ENCODE data around the gene KCNQ5.

The KCNQ5 gene

GRCh38 chr6:72742001-72742673 is 120.3 kb downstream of the KCNQ5 start:
- no peak for DNase-seq (ENCODE audit: low read depth)

DNA sequence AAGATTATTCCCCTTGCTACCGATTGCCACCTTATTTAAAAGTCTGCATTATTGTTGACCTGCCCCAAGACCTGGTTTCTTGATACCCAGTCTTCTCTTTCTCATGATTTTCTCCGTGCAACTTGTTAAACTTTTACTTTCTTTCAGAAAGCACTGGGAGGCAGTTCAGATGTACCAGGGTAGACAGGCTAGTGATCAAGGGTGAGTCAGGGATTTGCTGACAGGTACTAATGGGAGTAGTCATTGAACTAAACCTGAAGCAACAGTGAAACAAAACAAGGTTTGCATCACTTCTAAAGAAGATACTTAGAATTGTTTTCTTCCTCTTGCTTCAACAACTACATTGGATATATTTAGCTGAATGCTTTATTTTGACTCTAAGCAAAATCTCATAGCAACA is 124.4 kb downstream of the KCNQ5 start:
- no peak for DNase-seq (ENCODE audit: low read depth)

DNA sequence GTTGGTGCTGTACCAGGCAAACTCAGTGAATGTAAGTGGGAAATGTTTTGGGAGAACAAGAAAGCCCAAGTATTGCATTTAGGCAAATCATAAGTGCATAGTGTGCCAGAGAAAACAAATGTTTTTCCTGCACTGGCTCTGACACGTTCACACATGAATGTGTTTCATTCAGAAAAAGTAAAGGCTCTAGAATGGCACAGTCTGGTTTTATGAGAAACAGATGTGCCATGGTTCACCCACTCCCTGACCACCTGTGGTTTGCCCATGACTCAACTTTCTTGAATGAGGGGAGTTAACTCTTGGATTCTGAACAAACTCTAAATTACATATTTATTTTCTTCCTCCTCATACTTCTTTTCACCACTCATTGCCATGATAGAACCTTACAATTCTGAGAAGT is 126.9 kb downstream of the KCNQ5 start:
- DNase-seq (ENCODE audit: low read depth) = no peak

DNA sequence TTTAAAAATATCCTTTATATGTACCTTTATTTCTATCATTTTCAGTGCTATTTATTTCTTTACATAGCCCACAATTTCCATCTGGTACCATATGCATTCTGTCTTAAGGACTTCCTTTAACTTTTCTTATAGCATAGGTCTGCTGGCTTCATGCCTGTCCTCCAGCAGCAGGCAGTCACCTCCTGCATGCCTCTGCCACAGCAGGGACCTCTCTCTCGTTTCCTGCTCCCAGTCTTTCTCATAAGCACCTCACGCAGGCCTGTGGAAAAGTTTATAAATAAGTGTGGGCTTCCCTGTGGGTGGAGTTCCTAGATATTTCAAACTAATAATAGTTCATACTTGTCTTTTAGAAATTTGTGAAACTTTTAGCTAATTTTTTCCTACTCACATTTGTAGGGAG is 133.9 kb downstream of the KCNQ5 start:
- no peak for DNase-seq (ENCODE audit: low read depth)

DNA sequence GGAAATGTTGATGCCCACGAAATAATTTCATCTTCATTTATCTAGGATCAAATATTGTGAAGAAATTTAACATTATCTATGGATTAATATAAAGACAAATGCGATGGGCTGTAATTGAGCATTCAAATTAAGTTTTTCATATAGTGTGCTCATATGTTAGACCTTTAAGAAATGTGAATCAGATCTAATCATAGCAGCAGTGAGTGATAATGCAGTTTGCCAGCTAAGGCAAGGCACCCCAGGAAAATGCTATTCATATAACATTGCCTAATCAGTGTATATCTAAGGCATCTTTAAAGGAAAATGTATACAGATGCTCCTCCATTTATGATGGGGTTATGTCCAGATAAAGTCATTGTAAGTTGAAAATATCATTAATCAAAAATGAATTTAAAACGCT is 135.2 kb downstream of the KCNQ5 start:
- no peak for DNase-seq (ENCODE audit: low read depth)

- DNase-seq (ENCODE audit: low read depth) = no peak
Measured at GRCh38 chr6:72757926-72758325, 136.1 kb downstream of the KCNQ5 start.

DNA sequence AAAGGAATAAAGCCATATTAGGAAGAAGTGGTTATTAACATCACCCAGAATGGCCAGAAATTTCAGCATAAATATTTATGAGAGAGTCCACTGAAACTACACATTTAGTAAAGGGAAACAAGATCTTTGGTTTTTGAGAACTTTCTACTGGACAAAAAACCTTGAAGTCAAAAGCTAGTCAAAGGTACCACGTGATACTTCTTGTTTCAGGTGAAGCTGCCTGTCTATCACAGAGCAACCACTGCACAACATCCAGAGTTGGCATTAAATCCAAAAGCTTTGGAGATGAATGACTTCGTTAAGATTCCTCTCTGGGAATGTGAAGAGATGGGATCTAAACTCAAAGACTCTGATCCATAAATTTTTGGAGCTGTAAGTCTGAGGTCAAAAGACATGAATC is 137.0 kb downstream of the KCNQ5 start:
- DNase-seq (ENCODE audit: low read depth) = no peak

DNA sequence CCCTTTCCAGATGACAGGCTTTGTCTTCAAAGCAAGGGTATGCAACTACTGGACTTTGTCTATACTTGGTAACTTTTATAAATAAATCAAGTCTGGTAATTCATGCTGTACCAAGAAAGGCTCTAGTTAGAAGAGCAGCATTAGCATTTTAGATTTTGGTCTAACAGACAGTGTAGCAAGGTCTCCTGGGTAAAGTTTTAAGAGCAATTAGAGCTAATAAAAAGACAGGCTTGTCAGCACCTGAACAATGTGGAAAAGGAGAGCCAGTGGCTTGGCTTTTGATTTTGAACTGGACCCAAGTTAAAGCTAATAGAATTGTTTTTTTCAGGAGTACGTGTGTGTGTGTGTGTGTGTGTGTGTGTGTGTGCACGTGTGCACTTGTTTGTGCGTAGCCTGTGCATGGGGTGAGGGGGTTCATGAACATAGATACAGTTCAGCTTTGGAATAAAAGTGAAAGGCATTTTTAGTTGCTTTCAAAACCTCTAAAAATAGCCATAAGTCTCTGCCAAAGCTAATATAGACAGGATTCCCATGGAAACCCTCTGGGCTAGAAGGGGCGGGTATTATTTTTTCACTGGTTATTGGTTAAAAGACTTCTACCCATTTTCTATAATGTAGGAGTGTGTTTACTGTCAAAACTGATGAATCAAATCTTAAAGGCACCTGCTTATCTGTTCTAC is 138.4 kb downstream of the KCNQ5 start:
- DNase-seq (ENCODE audit: low read depth) = no peak

DNA sequence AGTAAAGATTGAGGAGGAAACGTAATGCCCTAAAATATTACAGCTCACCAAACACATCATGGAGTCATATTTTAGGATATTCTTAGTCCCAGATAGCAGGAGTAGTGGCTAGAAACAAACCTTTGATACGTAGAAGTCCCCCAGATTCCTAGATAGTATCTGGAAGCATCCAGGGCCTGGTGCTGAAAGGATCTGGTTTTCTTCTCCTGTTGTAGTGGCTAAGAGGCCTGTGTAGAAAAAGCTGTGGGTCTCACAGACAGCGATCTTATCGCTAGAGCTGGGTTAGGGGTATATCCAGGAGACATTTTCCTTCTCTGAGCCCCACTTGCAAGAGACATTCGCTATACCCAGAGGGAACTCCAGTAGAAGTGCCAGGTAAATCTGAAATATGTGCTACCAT is 139.9 kb downstream of the KCNQ5 start:
- no peak for DNase-seq (ENCODE audit: low read depth)

GRCh38 chr6:72769459-72770125 is 147.7 kb downstream of the KCNQ5 start:
- DNase-seq (ENCODE audit: low read depth) = no peak

GRCh38 chr6:72770959-72771358 is 149.1 kb downstream of the KCNQ5 start:
- DNase-seq (ENCODE audit: low read depth) = no peak

DNA sequence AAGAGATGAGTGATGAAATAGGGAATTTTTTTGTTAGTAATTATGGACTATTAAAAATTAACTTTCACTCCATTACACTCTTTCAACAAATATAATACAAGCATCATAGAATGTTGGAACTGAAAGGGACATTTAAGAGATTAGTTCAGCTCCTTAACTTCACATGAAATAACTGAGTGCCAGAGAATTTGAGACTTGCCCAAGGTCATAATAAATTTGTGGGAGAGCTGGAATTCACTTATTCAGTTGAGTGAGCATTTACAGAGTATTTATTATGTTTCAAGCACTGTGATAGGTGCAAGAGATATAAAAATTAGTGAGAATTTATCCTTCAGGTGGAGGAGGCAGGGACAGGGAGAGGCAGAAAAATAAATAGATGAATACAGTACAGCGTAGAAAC is 154.6 kb downstream of the KCNQ5 start:
- DNase-seq (ENCODE audit: low read depth) = no peak

DNA sequence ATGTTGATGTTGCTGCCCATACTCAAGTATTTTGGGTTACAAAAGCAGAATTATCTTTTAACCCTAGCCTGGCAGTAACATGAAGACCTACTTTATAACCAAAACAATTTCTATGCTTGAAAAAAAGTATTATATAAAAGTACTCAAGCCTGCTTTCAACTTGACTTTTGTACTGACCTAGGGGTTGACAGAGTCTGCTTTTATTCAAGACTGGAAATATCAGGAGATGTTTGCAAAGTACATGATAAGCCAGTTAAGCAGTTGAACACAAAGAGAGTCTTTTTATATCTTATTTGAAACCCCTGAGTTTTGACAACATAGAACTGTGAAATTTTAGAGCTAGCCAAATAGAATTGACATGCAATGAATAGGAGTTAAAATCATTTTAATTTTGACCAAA is 159.8 kb downstream of the KCNQ5 start:
- no peak for DNase-seq (ENCODE audit: low read depth)

- no peak for DNase-seq (ENCODE audit: low read depth)
Measured at GRCh38 chr6:72783035-72783434, 161.2 kb downstream of the KCNQ5 start.

DNA sequence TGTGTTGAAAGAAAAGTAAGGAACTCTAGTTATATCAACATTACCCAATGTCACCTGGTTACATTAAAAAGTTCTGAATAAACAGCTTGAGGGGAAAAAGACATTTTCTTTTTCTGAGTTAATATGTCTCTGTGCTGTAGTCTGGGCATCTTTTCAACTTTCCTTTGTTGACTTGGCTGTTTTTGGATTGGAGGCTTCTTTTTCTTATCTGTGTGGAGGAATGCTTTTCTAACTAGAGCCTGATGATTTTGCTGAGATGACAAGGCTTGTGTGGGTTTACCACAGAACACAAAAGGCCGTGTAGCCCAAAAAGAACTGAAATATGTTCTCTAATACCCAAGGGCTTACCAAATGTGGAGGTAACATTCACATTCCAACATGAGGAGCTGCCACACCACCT is 161.8 kb downstream of the KCNQ5 start:
- no peak for DNase-seq (ENCODE audit: low read depth)

DNA sequence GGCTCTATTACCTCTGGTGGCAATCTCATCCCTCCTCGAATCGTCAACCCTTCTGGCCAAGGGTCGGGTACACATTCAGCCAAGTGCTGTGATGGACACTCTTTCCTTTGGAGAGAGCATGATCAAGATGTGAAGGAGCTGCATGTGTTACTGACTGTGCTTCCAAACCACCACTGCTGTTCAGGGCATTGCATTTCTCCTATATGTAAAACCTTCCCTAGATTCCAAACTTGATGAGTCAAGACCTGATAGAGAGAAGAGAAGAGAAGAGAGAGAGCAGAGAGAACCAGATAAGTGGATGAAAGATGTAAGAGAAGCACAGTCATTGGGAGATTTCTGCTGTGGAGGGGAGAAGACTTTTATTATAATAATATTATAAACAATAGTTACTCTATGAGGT is 162.2 kb downstream of the KCNQ5 start:
- DNase-seq (ENCODE audit: low read depth) = no peak

- no peak for DNase-seq (ENCODE audit: low read depth)
Measured at GRCh38 chr6:72784581-72784980, 162.7 kb downstream of the KCNQ5 start.

DNA sequence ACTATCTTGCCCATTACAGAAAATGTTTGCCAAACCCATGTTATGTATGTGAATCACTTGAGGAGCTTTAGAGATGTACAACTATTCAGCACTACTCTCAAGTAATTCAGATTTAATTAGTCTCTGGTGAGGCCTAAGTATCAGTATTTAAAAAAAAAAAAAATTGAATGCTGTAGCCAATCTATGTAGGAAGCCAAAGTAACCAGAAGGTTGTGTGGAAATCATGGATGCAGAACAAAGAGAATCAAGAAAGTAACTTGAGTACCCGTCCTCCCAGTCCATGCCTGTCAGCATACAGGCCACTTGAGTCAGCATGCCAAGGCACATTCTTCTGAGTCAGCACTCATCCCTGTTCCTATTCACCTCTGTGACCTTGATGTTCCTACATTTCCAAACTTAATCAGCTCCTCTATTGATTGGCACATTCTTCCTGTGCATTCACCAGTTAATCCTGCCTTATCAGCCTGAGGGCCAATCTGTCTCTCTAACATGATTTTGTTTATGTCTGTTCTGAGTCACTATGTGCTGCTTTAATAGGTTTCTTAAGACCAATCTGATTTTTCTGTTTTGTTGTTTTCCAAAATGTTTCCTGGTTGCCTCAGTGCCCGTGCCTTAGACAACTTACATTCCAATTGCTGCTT is 165.6 kb downstream of the KCNQ5 start:
- DNase-seq (ENCODE audit: low read depth) = no peak

GRCh38 chr6:72788188-72788587 is 166.3 kb downstream of the KCNQ5 start:
- DNase-seq (ENCODE audit: low read depth) = no peak

DNA sequence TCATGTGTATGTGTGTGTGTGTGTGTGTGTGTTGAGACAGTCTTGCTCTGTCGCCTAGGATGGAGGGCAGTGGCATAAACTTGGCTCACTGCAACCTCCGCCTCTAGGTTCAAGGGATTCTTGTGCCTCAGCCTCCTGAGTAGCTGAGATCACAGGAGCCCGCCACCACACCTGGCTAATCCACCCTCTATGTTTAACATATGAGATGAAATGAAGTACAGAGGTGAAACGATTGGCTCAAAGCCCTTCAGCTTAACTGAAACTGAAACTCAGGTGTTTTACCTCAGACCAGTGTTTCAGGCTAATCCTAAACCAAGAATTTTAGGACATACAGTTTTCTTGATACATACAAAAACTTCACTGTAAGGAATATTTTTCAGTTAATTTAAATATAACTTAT is 167.3 kb downstream of the KCNQ5 start:
- DNase-seq (ENCODE audit: low read depth) = no peak

GRCh38 chr6:72792692-72793091 is 170.8 kb downstream of the KCNQ5 start:
- no peak for DNase-seq (ENCODE audit: low read depth)

DNA sequence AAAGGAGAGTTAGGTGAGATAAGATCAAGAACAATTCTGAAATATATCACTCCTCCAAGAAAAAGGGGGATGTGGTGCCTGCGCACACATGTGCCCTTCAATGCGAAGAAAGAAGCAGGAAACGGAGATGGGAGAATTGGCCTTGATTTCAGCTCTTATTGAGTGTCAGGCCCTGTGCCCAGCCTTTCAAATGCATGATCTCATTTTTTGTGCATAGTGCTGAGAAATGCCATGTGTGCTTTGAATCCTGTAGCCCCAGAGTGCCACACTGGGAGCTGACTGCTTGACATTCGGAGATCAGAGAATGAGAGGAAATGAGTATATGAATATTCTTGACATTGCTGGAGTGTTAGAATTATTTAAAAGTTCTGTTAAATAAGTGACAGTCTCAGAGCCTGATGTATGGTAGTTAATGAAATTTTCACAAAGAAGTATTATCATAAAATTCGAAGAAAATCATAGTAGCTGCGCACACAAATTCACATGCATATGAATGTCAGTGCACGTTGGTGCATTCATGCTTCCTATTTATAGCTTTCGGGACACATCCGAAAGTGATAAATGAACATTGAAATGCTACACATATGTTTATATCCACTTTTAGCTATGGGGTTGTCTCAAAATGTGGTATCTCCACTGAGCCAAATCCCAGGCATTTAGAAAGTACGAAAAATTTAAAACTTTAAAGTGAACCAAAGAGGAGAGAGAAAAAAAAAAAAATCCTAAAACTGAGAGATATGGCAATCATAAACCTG is 172.0 kb downstream of the KCNQ5 start:
- DNase-seq (ENCODE audit: low read depth) = no peak
